Stimulated activated CD4-positive, alpha-beta T cell treated with anti-CD3 and anti-CD28 coated beads, Interleukin-1b, Interleukin-23, amount 100 ng/mL, for 4 hours (primary cell): ENCODE results near the gene ORC1.
A peak's percentile ranks its signal among the peaks of the same experiment; 100 is the strongest.
"Not testable (repeated sequence)": the region's sequence is repeated elsewhere in the genome, so short reads cannot be mapped to it uniquely, and the experiment has no call there.

Experiments used
- DNase-seq, 2 donors: peaks; one replicate each; pipeline ENCODE4 v3.0.0-alpha.2; 2020; ENCODE audit warnings: low read depth in 2 of 2

Gene ORC1

DNA sequence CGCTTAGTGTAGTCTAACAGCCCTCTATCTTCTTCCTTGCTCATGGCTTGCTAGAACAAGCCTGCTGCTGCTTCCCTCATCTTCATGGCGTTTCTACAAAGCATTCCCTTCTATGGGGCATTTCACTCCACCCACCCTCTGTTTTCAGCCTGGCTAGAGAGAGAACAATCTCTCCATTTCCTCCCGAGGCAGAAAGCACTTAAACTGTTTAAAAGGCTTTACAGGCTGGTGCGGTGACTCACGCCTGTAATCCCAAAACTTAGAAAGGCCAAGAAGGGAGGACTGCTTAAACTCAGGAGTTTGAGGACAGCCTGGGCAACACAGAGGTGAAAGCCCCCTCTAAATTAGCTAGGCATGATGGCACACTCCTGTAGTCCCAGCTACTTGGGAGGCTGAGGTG, 17.8 kb downstream of the ORC1 start:
- DNase-seq: no peak

DNA sequence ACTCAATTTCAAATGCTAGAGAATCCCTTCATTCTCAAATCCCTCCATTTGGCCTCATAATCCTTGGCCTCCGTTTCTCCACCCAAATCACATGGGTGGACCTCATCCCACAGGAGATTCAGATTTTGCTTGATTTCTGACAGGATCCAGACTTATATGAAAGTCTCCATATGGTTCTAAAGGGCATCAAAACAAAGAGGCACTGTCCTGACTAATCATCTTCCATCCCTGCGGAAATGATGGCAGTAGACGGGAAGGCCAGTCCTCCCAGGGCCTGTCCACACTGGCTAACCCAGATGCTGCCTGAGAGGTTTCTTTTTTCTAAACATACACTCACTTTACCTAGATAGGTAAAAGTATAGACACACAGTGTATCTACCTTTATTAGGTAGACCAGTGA, 18.8 kb downstream of the ORC1 start:
- DNase-seq: no peak

DNA sequence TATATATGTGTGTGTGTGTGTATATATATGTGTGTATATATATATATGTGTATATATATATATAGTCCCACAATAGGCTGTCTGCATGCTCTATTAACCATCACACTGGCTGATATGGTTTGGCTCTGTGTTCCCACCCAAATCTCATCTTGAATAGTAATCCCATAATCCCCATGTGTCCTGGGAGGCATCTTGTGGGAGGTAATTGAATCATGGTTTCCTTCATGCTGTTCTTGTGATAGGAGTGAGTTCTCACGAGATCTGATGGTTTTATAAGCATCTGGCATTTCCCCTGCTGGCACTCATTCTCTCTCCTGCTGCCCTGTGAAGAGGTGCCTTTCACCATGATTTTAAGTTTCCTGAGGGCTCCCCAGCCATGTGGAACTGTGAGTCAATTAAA, 34.4 kb downstream of the ORC1 start:
- not testable (repeated sequence) for DNase-seq

DNA sequence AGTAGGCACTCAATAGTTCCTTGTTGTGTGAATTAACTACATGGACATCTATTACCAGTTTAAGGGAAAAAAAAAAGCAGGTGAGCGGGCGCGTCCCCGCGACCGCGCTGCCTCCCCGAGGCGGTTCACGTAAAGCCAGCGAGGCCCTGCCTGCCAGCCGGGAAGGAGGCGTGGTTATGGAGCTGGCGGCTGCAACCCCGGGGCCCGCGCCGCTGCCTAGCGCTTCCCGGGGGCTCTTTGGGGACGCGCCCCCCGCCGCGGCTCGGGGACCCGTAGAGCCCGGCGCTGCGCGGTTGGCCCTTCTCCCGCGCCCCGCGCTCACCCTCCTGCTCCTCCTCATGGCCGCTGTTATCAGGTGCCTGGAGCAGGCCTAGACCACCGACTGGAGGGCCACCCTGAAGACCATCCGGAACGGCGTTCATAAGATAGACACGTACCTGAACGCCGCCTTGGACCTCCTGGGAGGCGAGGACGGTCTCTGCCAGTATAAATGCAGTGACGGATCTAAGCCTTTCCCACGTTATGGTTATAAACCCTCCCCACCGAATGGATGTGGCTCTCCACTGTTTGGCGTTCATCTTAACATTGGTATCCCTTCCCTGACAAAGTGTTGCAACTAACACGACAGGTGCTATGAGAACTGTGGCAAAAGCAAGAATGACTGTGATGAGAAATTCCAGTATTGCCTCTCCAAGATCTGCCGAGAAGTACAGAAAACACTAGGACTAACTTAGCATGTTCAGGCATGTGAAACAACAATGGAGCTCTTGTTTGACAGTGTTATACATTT, 35.6 kb downstream of the ORC1 start:
- peak; percentile 38 to 50 for DNase-seq

DNA sequence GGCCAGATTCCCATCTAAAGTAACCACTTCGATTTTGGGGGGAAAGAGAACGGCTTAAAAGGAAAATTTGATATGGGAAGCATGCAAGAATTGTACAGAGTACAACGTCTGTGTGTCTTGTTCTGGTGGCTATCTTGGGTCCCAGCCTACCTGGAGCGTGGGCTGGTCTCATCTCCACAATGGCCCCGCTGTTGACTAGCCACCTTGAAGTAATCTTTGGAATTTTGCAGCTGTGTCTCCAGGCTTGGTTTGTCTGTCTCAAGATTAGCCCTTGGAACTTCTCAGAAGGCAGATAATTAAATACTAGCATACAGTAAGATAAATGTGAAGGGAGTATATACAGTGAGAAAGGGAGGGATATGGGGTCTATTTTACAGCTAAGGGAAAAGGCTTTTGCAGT, 37.0 kb downstream of the ORC1 start:
- no peak for DNase-seq

DNA sequence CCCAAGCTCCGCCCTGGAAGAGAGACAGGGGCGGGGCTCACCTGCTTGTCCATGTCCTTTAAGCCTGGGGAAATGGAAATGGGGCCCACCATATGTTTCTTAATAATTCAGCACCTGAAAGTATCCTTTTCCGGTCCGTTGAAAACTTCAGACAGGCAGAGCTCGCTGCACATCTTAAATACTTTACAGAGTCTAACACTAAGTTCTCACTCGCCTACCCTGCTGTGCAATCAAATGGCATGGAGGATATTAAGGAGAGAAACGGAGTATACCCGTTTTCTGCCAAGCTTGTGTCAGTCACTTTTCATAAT, 37.8 kb downstream of the ORC1 start:
- DNase-seq: no peak

DNA sequence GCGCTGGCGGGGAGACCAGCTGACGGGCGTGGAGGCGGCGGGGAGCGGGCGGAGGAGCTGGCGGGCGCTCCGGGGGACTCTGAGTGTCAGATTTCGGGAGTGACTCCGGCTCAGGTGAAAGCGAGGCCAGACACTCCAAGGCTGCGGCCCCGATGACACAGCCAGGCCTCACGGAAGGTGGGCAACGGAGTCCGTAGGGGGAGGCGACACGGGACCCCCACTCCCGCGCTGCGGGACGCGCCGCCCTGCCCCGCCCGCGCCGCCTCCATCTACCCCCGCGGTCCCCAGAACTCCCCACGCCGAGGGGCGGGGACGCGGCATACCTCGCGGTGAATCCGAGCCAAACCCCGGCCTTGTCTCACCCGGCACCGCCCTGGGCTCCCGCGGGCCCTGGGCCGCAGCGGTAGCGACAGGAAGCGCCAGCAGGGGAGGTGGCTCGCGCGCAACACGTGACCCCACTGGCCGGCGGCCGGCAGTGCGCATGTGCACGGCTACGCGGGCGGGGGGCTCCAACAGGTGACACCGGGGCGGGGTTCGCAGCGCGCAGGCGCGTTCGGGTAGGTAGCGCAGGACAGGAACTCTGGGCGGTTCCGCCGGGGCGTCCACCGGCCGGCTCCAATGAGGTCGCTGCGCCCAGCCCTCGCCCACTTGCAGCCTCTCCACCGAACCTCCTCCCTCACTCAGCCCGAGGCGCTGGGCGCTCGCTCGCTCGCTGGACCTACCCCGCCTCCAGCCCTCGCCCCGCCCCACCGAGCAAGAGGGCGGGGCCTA, 38.3 kb downstream of the ORC1 start, which contains the start of gene CC2D1B:
TSS of gene CC2D1B (minus strand) at position 460 of the 771 bp plus-strand sequence. CDS start 1,585 bp downstream, outside the sequence.
- peak; percentile 99 for DNase-seq

DNA sequence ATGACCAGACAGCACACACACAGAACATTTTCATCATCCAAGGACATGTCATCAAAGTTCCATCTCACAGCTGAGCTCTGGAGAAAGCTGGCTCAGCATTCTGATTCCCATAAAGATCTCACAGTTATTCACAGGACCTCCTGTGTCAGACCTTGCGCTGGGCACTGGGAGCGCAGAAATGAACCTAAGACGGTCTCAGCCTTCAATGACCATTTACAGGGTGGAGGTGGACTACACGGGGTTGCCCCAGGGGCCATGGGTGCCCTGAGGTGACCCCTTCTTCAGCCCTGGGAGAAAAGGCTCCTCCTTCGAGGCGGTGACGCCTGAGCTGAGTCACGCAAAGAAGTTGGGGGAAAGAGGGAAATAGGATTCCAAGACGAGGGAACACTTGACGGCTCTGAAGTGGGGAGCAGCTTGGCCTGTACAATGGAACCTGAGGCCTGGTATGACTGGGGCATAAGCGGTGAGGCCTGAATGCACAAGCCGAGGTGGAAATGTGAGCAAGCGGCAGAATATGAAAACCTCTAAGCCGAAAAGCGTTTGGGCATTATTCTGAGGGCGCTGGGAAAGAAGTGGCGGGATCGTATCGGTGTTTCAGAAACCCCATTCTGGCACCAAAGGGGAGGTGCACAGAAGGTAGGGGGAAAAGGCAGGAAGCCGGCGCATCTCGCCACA, 39.0 kb downstream of the ORC1 start:
- peak in 1 of 2 donors; percentile 3 for DNase-seq

DNA sequence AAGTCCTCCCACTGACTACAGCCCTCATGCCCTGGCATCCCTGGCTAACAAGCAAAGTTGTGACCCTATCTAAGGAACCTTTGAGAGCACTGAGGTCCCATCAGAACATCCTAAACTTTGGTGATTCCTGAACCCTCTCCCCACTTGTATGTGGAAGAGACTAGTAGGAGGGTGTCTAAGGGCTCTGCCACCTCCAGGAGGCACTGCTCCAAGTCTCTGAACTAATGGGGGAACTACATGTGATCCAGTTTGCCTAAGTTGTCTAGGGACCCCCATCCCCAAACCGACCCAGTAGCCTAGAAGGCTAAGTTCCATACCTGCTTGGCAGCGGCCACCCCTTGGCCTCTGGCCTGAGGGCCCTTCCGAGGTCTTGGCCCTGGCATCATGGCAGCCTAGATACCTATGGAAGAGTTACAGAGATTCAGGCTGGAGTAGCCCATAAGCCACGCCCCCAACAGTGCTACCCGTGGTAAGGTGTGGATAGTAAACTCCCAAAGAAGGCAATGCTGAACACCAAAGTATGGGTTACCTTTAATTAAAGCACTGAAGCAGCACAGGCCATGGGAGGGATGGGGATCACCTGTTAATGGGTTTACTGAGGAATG, 39.9 kb downstream of the ORC1 start:
- no peak for DNase-seq

DNA sequence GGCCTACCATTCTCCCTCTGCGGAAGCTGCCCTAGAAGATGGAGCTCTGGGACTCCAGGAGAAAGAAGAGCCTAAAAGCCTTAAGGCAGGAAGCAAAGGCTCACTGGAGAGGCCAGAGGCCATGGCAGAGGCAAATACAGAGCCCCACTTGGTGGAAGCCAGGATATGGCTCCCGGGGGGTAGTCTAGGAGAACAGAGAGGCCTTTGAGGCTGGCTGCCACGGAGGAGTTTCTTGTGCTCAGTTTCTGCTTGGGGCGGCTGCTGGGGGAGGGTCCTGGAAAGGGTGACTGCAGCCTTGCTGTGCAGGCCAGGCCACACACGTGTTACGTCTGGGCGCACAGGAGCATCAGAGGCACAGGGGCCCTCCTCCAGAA, 43.6 kb downstream of the ORC1 start:
- DNase-seq: no peak

DNA sequence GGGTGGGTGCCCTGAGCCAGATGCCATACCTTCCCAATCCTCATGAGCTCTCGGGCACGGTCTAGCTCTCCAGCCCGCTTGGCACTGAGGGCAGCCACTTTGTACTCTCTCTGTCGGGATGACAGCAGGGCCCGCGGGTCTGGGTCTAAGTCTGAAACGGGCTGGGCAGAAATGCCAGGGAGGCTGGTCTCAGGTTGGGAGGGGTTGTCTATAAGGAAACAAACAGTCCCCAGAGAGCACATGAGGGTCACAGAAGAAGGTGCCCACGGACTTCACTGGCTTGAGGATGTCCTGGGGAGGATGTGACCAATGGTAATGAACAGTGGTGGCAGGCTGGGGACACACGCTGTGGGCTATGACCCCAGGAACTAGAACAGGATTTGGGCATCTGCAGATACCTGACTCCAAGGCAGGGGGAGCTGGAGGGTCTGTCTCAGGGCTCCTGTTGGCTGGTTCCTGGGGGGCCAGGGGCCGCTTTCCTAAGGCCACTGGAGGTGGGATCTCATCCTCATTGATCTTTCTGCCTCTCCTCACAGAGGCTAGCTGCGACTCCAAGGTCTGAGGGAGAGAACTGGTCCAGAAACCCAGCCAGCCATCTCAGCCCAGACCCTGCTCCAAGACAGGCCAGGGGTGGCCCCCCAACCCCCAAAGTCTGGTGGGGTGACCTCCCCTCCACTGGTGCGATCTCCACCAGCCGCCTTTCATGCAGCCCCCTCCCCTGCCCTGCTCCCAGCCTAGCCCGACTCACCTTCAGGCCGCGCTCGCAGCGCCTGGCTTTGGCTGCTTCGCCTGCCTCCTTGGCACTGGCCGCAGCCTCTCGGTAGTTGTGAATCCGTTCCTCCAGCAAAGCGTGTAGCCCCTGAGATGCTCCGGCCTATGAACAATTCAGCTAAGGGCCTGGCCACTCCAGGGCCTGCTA, 44.3 kb downstream of the ORC1 start:
- no peak for DNase-seq

DNA sequence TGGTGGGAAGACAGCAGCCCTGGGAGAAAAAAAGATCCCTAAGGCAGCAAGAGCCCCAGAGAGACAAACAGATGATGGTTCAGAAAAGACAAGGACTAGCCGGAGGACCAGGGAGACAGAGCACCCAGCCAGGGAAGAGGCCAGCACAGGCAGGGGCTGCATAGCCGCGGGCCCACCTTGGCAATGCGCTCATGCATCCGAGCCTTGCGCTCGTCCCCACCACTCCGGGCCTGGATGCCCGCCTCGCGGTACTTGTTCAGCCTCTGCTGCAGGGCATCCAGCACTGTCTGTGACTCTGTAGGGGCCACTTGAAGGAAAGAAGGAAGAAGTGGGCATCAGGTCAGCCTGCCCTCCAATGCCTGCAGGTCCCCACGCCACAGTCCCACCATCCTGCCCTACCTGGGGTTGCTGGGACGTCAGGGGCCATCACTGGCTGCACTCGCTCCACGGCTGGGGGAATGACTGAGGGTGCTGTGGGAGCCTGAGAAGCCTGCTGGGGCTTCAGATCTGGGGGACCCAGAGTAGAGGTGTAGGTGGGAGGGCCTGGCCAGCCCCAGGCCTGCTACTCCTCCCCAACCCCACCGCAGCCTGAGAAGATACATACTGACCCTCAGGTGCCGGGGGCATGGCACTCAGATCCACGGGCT, 45.2 kb downstream of the ORC1 start:
- no peak for DNase-seq

DNA sequence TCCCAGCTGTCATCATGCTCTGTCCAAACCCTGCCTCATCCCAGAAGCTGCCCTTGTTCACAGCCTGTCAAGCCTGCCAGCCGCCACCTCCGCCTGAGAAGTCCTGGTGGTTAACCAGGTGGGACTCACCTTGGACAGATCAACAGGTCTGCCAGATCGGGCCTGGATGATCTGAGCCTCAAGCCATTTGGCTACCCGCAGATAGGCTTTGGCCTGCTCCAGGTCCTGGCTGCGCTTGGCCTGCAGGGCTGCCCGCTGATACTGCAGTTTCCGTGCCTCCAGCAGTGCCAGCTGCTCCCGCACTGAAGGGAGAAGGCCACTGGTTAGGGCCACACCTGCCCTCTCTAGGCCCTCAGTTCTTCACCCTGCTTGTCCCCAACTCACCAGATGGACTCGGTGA, 46.8 kb downstream of the ORC1 start:
- no peak for DNase-seq

DNA sequence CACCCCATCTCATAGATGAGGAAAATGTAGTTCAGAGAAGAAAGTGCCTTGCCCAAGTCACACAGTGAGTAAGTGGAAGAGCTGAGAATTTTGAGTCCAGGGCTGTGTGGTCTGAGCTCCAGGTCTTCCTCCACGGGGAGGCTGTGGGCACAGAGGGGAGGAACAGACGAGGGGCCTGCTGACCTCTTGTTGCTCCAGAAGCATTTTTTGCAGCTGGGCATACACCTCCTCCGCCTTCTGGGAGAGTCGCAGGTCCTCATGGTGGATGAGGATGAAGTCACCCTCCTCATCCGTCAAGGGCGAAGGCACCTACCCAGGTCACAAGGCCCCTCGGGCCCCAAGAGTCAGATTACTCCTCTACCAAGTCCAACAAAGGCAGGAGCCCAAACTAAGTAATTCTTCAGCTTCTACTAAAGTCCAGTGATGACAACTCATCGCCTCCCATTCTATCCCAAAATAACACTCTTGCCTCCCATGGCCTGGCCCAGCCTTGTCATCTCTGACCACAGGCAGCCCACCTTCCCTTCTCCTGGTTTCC, 47.3 kb downstream of the ORC1 start:
- no peak for DNase-seq

DNA sequence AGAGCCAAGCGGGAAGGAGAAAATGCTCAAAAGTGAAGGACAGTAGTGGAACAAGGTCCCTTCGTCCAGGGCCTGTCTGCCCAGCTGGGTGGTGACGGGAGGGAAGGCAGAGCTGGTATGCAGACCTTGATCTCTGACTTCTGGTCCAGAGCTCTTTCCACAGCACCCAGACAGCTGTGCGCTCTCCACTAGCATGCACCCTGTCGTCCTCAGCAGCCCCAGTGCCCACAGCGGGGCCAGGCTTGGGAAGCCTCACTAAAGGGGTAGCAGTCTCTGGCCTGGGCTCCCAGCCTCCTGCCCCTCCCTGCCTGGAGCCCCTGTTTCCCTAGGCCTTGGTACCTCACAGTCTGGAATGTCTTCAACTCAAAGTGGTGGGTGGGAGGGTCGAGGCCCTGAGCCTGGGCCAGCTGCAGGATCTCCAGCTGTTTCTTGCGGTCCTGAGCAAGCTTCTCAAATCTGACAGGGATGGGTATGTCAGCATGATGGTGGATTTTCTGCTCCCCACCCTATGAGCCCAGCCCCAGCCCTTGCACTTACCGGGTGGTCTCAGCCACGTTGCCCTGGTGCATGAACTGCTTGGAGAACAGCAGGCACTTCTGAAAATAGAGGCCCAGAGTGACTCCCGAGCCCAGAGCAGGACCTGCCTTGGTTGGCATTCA, 48.2 kb downstream of the ORC1 start:
- no peak for DNase-seq

DNA sequence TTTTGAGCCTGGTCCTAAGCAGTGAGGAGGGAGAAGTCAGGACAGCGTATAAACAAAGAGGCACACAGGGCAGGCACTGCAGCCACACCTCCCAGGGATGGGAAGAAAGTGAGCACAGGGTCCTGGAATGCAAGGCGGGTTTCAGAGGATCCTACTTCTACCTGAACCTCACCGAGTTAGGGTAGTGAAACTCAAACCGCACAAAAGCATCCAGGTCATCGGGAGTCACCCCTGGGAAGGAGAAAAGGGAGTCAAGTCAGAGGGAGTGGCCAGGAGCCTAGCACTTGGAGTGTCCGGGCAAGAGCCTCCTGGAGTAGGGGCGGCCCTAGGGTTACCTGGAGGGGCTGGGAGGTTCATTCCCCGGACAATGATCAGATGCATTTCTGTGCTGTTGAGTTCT, 48.8 kb downstream of the ORC1 start:
- no peak for DNase-seq

DNA sequence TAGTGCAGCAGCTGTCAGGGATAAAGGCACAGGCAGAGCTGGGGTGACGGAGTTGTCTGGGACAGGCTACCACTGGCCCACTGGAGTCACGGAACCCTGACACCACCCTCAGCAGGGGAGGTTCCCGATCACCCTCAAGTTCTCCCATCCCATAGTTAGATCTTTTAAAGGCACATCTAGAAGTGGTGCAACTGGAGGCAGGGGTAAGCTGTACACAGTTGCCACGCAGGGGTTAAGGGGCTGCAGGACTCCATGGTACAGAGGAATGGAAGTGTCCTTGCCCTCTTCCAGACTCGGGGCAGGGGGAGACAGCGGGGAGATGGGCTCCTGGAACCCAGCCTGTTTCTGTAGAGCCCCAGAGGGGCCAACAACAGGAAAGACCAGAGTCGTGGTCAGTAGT, 51.5 kb downstream of the ORC1 start:
- no peak for DNase-seq

DNA sequence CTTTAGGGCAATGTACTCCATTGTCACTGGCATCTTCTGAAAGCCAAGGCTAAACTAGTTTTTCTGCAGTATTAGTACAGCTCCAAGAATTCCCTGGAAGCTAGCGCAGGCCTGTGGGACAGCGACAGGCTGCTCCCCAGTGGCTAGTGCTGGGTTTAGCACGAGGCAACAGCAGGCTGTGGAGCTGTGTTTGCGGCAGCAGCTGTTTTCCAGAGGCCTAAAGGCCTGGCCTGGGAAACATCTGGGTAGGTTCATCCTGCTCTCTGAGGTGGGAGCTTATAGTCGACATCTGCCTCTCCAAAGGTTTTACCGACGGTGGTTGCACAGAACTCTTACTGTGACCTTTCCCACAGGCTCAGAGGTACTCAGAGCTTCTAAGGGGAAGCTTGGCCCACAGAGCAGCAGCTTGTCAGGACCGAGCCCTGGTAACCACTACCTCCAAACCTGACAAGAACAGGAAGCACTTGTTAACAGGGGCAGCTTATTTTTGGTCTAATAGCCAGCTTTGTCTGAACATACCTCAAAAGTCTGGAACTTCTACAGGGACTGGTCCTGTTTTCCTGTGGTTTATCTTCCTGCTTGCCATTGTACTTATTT, 55.4 kb downstream of the ORC1 start:
- no peak for DNase-seq

DNA sequence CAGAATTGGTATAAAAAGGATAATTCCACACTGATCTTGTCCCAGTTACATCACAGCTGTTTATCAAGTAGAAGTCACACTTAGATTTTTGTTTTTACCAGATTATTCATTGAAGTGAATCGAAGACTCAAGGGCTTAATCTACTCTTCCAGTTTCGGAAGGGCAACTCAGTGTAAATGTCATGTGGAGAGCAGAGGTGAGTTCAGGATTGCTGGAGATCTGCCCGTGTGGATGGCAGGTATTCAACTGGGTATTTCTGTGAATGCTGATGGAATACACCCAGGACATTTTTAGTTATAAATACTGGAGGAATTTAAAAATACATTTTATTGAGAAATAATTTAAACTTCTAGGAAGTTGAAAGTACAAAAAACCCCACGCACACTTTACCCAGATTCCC, 57.6 kb downstream of the ORC1 start:
- no peak for DNase-seq

DNA sequence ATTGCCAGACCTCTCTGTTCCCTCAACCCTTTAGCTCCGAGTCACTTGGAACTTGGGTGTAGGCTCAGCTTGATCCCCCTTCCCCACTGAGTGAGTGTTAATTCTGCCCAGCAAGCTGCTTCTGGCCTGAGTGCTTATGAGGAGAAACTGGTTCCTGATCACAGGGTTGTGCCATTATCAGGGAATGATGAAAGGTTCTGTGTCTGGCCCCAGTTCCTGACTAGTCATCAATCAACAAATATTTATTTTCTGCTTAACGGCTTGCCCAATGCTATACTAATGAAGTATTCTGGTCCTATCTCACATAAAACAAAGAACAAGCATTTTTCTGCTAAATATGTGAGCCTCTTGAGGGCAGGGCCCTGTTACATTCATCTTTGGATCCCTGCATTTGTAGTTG, 59.0 kb downstream of the ORC1 start:
- no peak for DNase-seq
